ENCODE measurements around the gene ERCC4.

The ERCC4 gene

GRCh38 chr16:13951611-13952010 is 31.7 kb downstream of the ERCC4 start:
- TF ChIP-seq GATA3 (IDR thresholded peaks at IDR 0.05; ENCODE audit: low read depth, low read length) (no peak), GATA2 (IDR thresholded peaks at IDR 0.05; ENCODE audit: low read depth, low read length) (no peak)

GRCh38 chr16:13953501-13953900 is 33.5 kb downstream of the ERCC4 start:
- TF ChIP-seq GATA3 (IDR thresholded peaks at IDR 0.05; ENCODE audit: low read depth, low read length) = no peak
- TF ChIP-seq GATA2 (IDR thresholded peaks at IDR 0.05; ENCODE audit: low read depth, low read length) = no peak

DNA sequence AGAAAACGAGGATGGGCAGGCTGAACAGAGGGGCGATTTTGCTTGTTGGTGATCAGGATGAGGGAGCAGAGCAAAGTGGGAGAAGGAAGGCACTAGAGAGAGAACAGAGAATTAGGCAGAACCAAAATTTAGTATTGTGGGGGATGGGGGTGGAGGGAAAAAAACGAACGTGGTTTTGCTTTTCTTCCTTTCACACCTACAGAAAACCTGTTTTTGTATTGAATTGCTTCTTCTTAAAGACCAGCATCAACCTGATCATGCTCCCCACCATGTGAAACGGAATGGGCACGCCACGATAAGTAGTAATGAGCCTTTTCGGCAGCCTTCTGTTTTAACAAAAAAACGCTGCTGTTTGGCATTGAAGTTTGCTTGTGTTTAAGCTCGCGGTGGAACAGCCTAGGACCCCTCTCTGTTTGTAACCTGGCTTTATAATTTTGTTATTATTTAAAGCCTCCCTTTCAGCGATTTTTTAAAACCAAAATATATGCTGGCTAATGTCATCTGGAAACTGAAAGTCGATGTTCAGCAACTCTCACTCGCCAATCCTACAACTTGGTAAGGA is 36.8 kb downstream of the ERCC4 start:
- TF ChIP-seq GATA2 (IDR thresholded peaks at IDR 0.05; ENCODE audit: low read depth, low read length) (no peak), GATA3 (IDR thresholded peaks at IDR 0.05; ENCODE audit: low read depth, low read length) (no peak)

- TF ChIP-seq GATA3 (IDR thresholded peaks at IDR 0.05; ENCODE audit: low read depth, low read length) (no peak), GATA2 (IDR thresholded peaks at IDR 0.05; ENCODE audit: low read depth, low read length) (no peak)
These were observed 37.5 kb downstream of the ERCC4 start for GRCh38 chr16:13957197-13958078.

DNA sequence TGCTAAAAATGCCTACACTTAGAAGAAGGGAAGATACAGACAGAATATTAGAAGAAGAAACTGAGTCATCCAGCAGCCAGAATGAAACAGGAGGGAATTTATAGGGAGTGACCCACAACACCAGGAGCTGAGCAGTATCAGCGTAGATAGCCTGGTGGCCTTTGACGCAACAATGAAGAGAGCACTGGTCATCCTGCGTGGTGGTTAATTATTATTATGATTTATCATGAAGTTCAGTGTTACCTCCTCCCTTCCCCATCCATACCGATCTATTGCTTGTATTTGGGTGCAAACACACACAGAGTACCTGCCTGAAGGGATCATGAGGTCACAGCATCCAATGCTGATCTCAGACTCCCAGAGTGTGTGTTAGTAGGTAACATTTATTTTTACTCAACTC is 38.5 kb downstream of the ERCC4 start:
- no peak for TF ChIP-seq GATA2 (IDR thresholded peaks at IDR 0.05; ENCODE audit: low read depth, low read length)
- TF ChIP-seq GATA3 (IDR thresholded peaks at IDR 0.05; ENCODE audit: low read depth, low read length) = no peak

- TF ChIP-seq GATA2 (IDR thresholded peaks at IDR 0.05; ENCODE audit: low read depth, low read length) (no peak), GATA3 (IDR thresholded peaks at IDR 0.05; ENCODE audit: low read depth, low read length) (no peak)
These were observed 39.7 kb downstream of the ERCC4 start for GRCh38 chr16:13959626-13960025.

GRCh38 chr16:13961099-13961811 is 41.3 kb downstream of the ERCC4 start:
- TF ChIP-seq GATA3 (IDR thresholded peaks at IDR 0.05; ENCODE audit: low read depth, low read length) (no peak), GATA2 (IDR thresholded peaks at IDR 0.05; ENCODE audit: low read depth, low read length) (no peak)

DNA sequence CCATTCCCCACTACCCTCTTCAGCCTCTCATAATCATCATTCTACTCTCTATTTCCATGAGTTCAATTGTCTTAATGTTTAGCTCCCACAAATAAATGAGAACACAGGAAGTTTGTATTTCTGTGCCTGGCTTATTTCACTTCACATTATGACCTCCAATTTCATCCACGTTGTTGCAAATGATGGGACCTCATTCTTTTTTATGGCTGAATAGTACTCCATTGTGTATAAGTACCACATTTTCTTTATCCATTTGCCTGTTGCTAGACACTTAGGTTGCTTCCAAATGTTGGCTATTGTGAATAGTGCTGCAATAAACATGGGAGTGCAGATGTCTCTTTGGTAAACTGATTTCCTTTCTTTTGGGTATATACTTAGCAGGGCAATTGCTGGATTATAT is 42.3 kb downstream of the ERCC4 start:
- no peak for TF ChIP-seq GATA3 (IDR thresholded peaks at IDR 0.05; ENCODE audit: low read depth, low read length)

DNA sequence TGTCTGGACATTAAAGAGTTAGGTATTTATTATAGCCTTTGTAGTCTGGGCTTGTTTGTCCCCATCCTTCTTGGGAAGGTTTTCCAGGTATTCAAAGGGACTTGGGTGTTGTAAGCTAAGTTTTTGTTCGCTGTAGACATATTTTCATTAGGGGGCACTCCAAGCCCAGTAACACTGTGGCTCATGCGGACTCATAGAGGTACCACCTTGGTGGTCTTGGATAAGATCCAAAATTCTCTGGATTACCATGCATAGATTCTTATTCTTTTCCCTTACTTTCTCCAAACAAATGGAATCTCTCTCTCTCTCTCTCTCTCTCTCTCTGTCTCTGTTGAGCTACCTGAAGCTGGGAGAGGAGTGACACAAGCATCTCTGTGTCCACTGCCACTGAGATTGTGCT is 48.9 kb downstream of the ERCC4 start:
- TF ChIP-seq GATA3 (IDR thresholded peaks at IDR 0.05; ENCODE audit: low read depth, low read length) (no peak), GATA2 (IDR thresholded peaks at IDR 0.05; ENCODE audit: low read depth, low read length) (no peak)

DNA sequence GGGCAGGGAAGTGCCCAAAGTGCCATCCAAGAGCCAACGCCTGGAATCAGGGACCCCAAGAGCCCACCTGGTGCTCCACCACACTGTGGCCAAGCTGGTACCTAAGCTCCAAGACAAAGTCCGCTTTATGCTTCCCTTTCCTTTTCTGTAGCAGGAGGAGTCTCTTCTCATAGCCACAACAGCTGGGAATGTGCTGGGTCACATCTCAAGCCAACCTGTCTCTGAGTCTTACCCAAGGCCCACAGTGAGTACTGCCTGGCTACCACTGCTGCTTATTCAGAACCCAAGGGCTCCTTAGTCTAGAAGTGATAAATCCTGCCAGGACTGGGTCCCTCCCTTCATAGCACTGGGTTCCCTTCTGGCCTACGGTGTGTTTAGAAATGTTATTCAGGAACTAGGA is 49.8 kb downstream of the ERCC4 start:
- TF ChIP-seq GATA2 (IDR thresholded peaks at IDR 0.05; ENCODE audit: low read depth, low read length) (no peak), GATA3 (IDR thresholded peaks at IDR 0.05; ENCODE audit: low read depth, low read length) (no peak)

- TF ChIP-seq GATA3 (IDR thresholded peaks at IDR 0.05; ENCODE audit: low read depth, low read length) (no peak), GATA2 (IDR thresholded peaks at IDR 0.05; ENCODE audit: low read depth, low read length) (no peak)
These were observed 50.9 kb downstream of the ERCC4 start for GRCh38 chr16:13970708-13971422.

- no peak for TF ChIP-seq GATA2 (IDR thresholded peaks at IDR 0.05; ENCODE audit: low read depth, low read length)
- no peak for TF ChIP-seq GATA3 (IDR thresholded peaks at IDR 0.05; ENCODE audit: low read depth, low read length)
These were observed 53.5 kb downstream of the ERCC4 start for GRCh38 chr16:13973321-13974023.

- TF ChIP-seq GATA3 (IDR thresholded peaks at IDR 0.05; ENCODE audit: low read depth, low read length) = no peak
- TF ChIP-seq GATA2 (IDR thresholded peaks at IDR 0.05; ENCODE audit: low read depth, low read length) = no peak
These were observed 57.2 kb downstream of the ERCC4 start for GRCh38 chr16:13977177-13977576.

All from SH-SY5Y (cell line).